HepG2 (cell line): ENCODE results near the gene AP4S1. TPM values are rescaled to one million over a fixed set of nuclear protein-coding genes. Genes with fewer than 3 reads are reported as not detected.

ENCODE experiments used
- ATAC-seq: fragments of 200-7000 bp; cut with Tn5 transposase; 3 replicates; pipeline ENCODE4 v1.9.1; 2020; ENCODE audit warnings: mild to moderate bottlenecking, moderate library complexity
- BruUV-seq: library from RNA; stranded (reverse); fragments of 400-500 nt; replicated peaks from 2 replicates; lab custom pipeline; 2021; lab: Mats Ljungman, UMichigan
- CTCF ChIA-PET: fragments of 300-600 bp; formaldehyde crosslinking; extraction: SDS; loops from one replicate; lab custom pipeline; 2021; ENCODE audit warnings: low total read pairs, inconsistent platforms, low intra/inter-chr PET ratio; lab: Yijun Ruan, JAX
- POLR2A ChIA-PET: fragments of 350-600 bp; sonication (Branson Sonifier 250); formaldehyde crosslinking; loops from one replicate; lab custom pipeline; 2020; ENCODE audit warnings: antibody characterized with exemption, inconsistent platforms; lab: Yijun Ruan, JAX
- DNase-seq: peaks from one replicate; pipeline ENCODE4 v3.0.0-alpha.2; 2015; ENCODE audit warnings: low spot score
- FAIRE-seq: peaks from 3 replicates; lab custom pipeline; 2011; peaks lifted over from hg19 to GRCh38; lab: Jason Lieb, UNC
- H2AFZ ChIP-seq: one replicate; pipeline ENCODE4 v1.6.1; 2011; ENCODE audit warnings: low read length, inconsistent platforms
- H3K27ac ChIP-seq: fragments of 300-600 bp; 3 replicates; pipeline ENCODE4 v1.8.0; 2011; ENCODE audit warnings: mixed run types, mild to moderate bottlenecking, mixed read lengths, low read length, inconsistent platforms; ENCODE audit not compliant: insufficient read depth; ENCODE audit errors: extremely low read length
- H3K27me3 ChIP-seq, 2 experiments: fragments of 200-600 bp in 1 of 2; 2 replicates in 1 of 2; 3 replicates in 1 of 2; pipeline versions ENCODE4 v1.6.0 to v1.8.0; 2011; ENCODE audit warnings: low read length in 2 of 2, mild to moderate bottlenecking in 2 of 2, moderate library complexity in 2 of 2, inconsistent platforms in 1 of 2; ENCODE audit not compliant: insufficient read depth in 2 of 2, control insufficient read depth in 1 of 2
- H3K36me3 ChIP-seq, 2 experiments: fragments of 200-600 bp in 1 of 2; replicated peaks in 1 of 2; 2 replicates in 1 of 2; 3 replicates in 1 of 2; pipeline versions ENCODE4 v1.5.1 to v1.8.0; 2011; ENCODE audit warnings: low read length in 2 of 2, inconsistent platforms in 1 of 2; ENCODE audit not compliant: insufficient read depth in 2 of 2, control insufficient read depth in 1 of 2
- H3K4me1 ChIP-seq: 2 replicates; pipeline ENCODE4 v1.5.1; 2012; ENCODE audit warnings: low read length, inconsistent platforms; ENCODE audit not compliant: insufficient read depth
- H3K4me2 ChIP-seq: 2 replicates; pipeline ENCODE4 v1.6.0; 2011; ENCODE audit warnings: low read depth, low read length, inconsistent platforms
- H3K4me3 ChIP-seq, 3 experiments: fragments of 200-600 bp in 1 of 3; sonication (generic), shearing (Covaris generic) in 1 of 3; replicated peaks in 1 of 3; 2 replicates each; pipeline ENCODE4 v1.5.1; 2011 to 2016; ENCODE audit warnings: low read length in 3 of 3, inconsistent platforms in 2 of 3, low read depth in 2 of 3, mild to moderate bottlenecking in 2 of 3, control low read depth in 1 of 3, mixed read lengths in 1 of 3; ENCODE audit not compliant: insufficient read depth in 1 of 3
- H3K79me2 ChIP-seq: one replicate; pipeline ENCODE4 v1.6.1; 2011; ENCODE audit warnings: low read length, inconsistent platforms; ENCODE audit not compliant: insufficient read depth
- H3K9ac ChIP-seq: 2 replicates; pipeline ENCODE4 v1.6.0; 2011; ENCODE audit warnings: mild to moderate bottlenecking, low read depth, low read length, inconsistent platforms; ENCODE audit not compliant: insufficient read depth
- H3K9me3 ChIP-seq: 2 replicates; pipeline ENCODE4 v1.5.1; 2012; ENCODE audit warnings: mild to moderate bottlenecking, low read length
- H4K20me1 ChIP-seq: 2 replicates; pipeline ENCODE4 v1.6.0; 2011; ENCODE audit warnings: inconsistent platforms, mild to moderate bottlenecking, low read length, moderate library complexity; ENCODE audit not compliant: insufficient read depth
- ARID5B ChIP-seq: IDR thresholded peaks from 2 replicates; pipeline ENCODE4 v1.4.0; 2020; ENCODE audit warnings: mild to moderate bottlenecking, missing genetic modification reagents
- EP300 ChIP-seq, 3 experiments: sonication (generic) in 1 of 3; formaldehyde crosslinking in 1 of 3; IDR thresholded peaks; 2 replicates each; pipeline versions ENCODE4 v1.5.1 to v1.6.1; 2011 to 2020; ENCODE audit warnings: low read depth in 2 of 3, low read length in 2 of 3, borderline replicate concordance in 1 of 3, improper control_type of control experiment in 1 of 3, mild to moderate bottlenecking in 1 of 3, missing genetic modification reagents in 1 of 3, moderate library complexity in 1 of 3
- FIP1L1 ChIP-seq: fragments of 200-400 bp; formaldehyde crosslinking; IDR thresholded peaks from 2 replicates; pipeline ENCODE4 v1.6.1; 2018; ENCODE audit warnings: low read depth, mild to moderate bottlenecking, low read length, moderate library complexity, borderline replicate concordance; ENCODE audit not compliant: insufficient read depth
- HMG20A ChIP-seq: IDR thresholded peaks from 2 replicates; pipeline ENCODE4 v1.6.1; 2016; ENCODE audit warnings: borderline replicate concordance
- ZFP41 ChIP-seq: sonication (generic); formaldehyde crosslinking; IDR thresholded peaks from 2 replicates; pipeline ENCODE4 v1.4.0; 2020; ENCODE audit warnings: mild to moderate bottlenecking, missing genetic modification reagents, borderline replicate concordance
- ZNF564 ChIP-seq: sonication (generic); formaldehyde crosslinking; IDR thresholded peaks from 2 replicates; pipeline ENCODE4 v1.8.1; 2023; ENCODE audit warnings: mild to moderate bottlenecking, missing genetic modification reagents
- ZNF709 ChIP-seq: sonication (generic); formaldehyde crosslinking; IDR thresholded peaks from 2 replicates; pipeline ENCODE4 v1.5.0; 2020; ENCODE audit warnings: mild to moderate bottlenecking, missing genetic modification reagents
- WGBS: methylation state at CpG from one replicate; pipeline ENCODE4 v1.1.6; 2017; ENCODE audit warnings: low lambda C conversion rate; 5-methylcytosine and 5-hydroxymethylcytosine counted together
- in situ Hi-C: cut with HindIII; loops from 2 replicates; pipeline ENCODE4 v1.10.0; 2017; ENCODE audit warnings: low pct_unique_long_range_greater_than_20kb; ENCODE audit not compliant: extremely low pct_ligation_motif_present
- intact Hi-C: fragments of 100-400 bp; cut with micrococcal nuclease; formaldehyde crosslinking; loops from one replicate; pipeline ENCODE4 v1.10.0; 2022; ENCODE audit not compliant: unreplicated experiment
- polyA plus RNA-seq, 8 experiments: library from polyadenylated mRNA; depleted of rRNA in 3 of 8; stranded (reverse) in 7 of 8; unstranded in 1 of 8; fragments of >200 nt; fragmentation: Illumina TruSeq in 4 of 8; extraction: Trizol in 4 of 8; gene quantifications; 2 replicates each; pipeline versions ENCODE4 v1.2.1 to v1.2.3, GENCODE V29; 2011 to 2016; ENCODE audit warnings: low read depth in 4 of 8, missing spikeins in 1 of 8, mixed read lengths in 1 of 8; ENCODE audit not compliant: insufficient read depth in 1 of 8
- total RNA-seq, 5 experiments: library from RNA; depleted of rRNA; stranded (reverse); fragments of >200 nt; fragmentation: Illumina TruSeq; extraction: Trizol; gene quantifications; 2 replicates each; pipeline ENCODE4 v1.2.3, GENCODE V29; 2016; ENCODE audit warnings: low read depth in 1 of 5
- TF ChIP-seq, protein P1 (sequence below): sonication (generic); formaldehyde crosslinking; IDR thresholded peaks from 2 replicates; pipeline ENCODE4 v1.4.0; 2020; ENCODE audit warnings: missing genetic modification reagents, mild to moderate bottlenecking, borderline replicate concordance
- TF ChIP-seq, protein P2 (sequence below): sonication (generic); formaldehyde crosslinking; conservative IDR thresholded peaks from 2 replicates; pipeline ENCODE4 v1.4.0; 2020; ENCODE audit warnings: missing genetic modification reagents
- TF ChIP-seq, protein P3 (sequence below): sonication (generic); formaldehyde crosslinking; IDR thresholded peaks from 2 replicates; pipeline ENCODE4 v1.4.0; 2020; ENCODE audit warnings: missing genetic modification reagents

AP4S1 gene
- total and polyA plus RNA-seq, 2 of the 13 experiments (the other 11 are each of a cell fraction or from before 2014, with no cell fraction given): 3.9 to 21.1 TPM

- TF ChIP-seq, protein P1, sequence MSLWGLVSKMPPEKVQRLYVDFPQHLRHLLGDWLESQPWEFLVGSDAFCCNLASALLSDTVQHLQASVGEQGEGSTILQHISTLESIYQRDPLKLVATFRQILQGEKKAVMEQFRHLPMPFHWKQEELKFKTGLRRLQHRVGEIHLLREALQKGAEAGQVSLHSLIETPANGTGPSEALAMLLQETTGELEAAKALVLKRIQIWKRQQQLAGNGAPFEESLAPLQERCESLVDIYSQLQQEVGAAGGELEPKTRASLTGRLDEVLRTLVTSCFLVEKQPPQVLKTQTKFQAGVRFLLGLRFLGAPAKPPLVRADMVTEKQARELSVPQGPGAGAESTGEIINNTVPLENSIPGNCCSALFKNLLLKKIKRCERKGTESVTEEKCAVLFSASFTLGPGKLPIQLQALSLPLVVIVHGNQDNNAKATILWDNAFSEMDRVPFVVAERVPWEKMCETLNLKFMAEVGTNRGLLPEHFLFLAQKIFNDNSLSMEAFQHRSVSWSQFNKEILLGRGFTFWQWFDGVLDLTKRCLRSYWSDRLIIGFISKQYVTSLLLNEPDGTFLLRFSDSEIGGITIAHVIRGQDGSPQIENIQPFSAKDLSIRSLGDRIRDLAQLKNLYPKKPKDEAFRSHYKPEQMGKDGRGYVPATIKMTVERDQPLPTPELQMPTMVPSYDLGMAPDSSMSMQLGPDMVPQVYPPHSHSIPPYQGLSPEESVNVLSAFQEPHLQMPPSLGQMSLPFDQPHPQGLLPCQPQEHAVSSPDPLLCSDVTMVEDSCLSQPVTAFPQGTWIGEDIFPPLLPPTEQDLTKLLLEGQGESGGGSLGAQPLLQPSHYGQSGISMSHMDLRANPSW (CRISPR knock-in tag): no peak
- TF ChIP-seq, all 625 proteins: peak for 2
These were observed 11.1 kb downstream of the AP4S1 start (continued) for GRCh38 chr14:31036552-31036951.

- Histone ChIP-seq H3K4me2 (peak overlapping the region; percentile 37; the same call in 1 of the 2 replicates), H3K4me1 (peaks cover 47% of the 10 kb centered on the region), H3K27me3 (no peaks in the 10 kb centered on the region), H3K36me3 (no peaks in the 10 kb centered on the region), H3K9me3 (no peaks in the 10 kb centered on the region), H4K20me1 (no peaks in the 10 kb centered on the region), H3K4me3 (no peak overlapping the region; a peak in 1 of 6 replicates), H2AFZ (no peak overlapping the region), H3K9ac (no peak overlapping the region), H3K79me2 (peaks cover 2% of the 10 kb centered on the region), H3K27ac (peak overlapping the region; percentile 48)
- intact Hi-C loops (loop anchor here (1.0 kb wide), 1 partner anchor 45 kb away; no protein-coding TSS in a partner anchor), in situ Hi-C loops (no loop called here)
- peak; percentile 85 for DNase-seq
- no peak for FAIRE-seq
- ATAC-seq: peak; percentile 52
- ChIA-PET CTCF (no interaction called here), POLR2A (interaction anchor here (0.7 to 5.3 kb wide), 5 partner anchors 9 to 383 kb away, joined by 3 to 126 read pairs (median 7); partner anchors contain the start of genes AP4S1, HEATR5A and STRN3)
- WGBS: 28% methylated on average over 1 of the region's 1 CpG
- BruUV-seq: no TSS peak
- peak; percentile 91 for TF ChIP-seq ARID5B (CRISPR knock-in tag)
- TF ChIP-seq, protein P2, sequence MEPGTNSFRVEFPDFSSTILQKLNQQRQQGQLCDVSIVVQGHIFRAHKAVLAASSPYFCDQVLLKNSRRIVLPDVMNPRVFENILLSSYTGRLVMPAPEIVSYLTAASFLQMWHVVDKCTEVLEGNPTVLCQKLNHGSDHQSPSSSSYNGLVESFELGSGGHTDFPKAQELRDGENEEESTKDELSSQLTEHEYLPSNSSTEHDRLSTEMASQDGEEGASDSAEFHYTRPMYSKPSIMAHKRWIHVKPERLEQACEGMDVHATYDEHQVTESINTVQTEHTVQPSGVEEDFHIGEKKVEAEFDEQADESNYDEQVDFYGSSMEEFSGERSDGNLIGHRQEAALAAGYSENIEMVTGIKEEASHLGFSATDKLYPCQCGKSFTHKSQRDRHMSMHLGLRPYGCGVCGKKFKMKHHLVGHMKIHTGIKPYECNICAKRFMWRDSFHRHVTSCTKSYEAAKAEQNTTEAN: 0 out of 2 replicates have a peak, but pooled peaks have one; percentile 11
- no peak for TF ChIP-seq FIP1L1
- TF ChIP-seq, protein P3, sequence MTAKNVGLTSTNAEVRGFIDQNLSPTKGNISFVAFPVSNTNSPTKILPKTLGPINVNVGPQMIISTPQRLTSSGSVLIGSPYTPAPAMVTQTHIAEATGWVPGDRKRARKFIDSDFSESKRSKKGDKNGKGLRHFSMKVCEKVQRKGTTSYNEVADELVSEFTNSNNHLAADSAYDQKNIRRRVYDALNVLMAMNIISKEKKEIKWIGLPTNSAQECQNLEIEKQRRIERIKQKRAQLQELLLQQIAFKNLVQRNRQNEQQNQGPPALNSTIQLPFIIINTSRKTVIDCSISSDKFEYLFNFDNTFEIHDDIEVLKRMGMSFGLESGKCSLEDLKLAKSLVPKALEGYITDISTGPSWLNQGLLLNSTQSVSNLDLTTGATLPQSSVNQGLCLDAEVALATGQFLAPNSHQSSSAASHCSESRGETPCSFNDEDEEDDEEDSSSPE (CRISPR knock-in tag): no peak
- peak; percentile 63; the same call in 1 of the 2 replicates for TF ChIP-seq HMG20A
- no peak for TF ChIP-seq ZFP41 (CRISPR knock-in tag)
- peak; percentile 74 to 87; a peak in 2 of 4 replicates for TF ChIP-seq EP300 (IDR thresholded peaks at IDR 0.05; ENCODE audit: low read depth in 2 of 2, low read length in 2 of 2)
- 0 out of 2 replicates have a peak, but pooled peaks have one; percentile 48 for TF ChIP-seq EP300 (CRISPR knock-in tag; IDR thresholded peaks at IDR 0.05; ENCODE audit: borderline replicate concordance)
- TF ChIP-seq ZNF709 (CRISPR knock-in tag): no peak
- no peak for TF ChIP-seq ZNF564 (CRISPR knock-in tag)
These were observed 12.3 kb downstream of the AP4S1 start for GRCh38 chr14:31037709-31038221.
